K562 (cell line): ENCODE measurements around the gene PPP1R14B. TPM values are rescaled to one million over a fixed set of nuclear protein-coding genes. Genes with fewer than 3 reads are reported as not detected.

Experiments
- DEAF1 ChIP-seq: fragments of 450-650 bp; formaldehyde crosslinking; IDR thresholded peaks from 2 replicates; pipeline ENCODE4 v1.4.0; 2020; ENCODE audit warnings: mild to moderate bottlenecking, moderate library complexity
- ESRRA ChIP-seq: fragments of 450-650 bp; IDR thresholded peaks from 2 replicates; pipeline ENCODE4 v1.6.1; 2014; ENCODE audit warnings: low read depth, mild to moderate bottlenecking, moderate library complexity, borderline replicate concordance
- GTF3C2 ChIP-seq: IDR thresholded peaks from 3 replicates; pipeline ENCODE4 v1.6.1; 2011; ENCODE audit warnings: borderline replicate concordance, mild to moderate bottlenecking, moderate library complexity; ENCODE audit not compliant: insufficient read length; ENCODE audit errors: extremely low read depth
- HES1 ChIP-seq: fragments of 450-650 bp; IDR thresholded peaks from 2 replicates; pipeline ENCODE4 v1.6.1; 2016; ENCODE audit warnings: low read depth, mild to moderate bottlenecking, moderate library complexity
- MBD1 ChIP-seq: fragments of 250-450 bp; sonication (Bioruptor Pico); IDR thresholded peaks from 2 replicates; pipeline ENCODE4 v1.8.0; 2022; ENCODE audit warnings: inconsistent platforms
- MTF1 ChIP-seq: fragments of 250-450 bp; sonication (Bioruptor Pico); IDR thresholded peaks from 2 replicates; pipeline ENCODE4 v1.9.0; 2021; ENCODE audit warnings: moderate library complexity, mild to moderate bottlenecking, inconsistent platforms, borderline replicate concordance
- NCOR1 ChIP-seq: fragments of 450-650 bp; IDR thresholded peaks from 2 replicates; pipeline ENCODE4 v1.6.1; 2016; ENCODE audit warnings: mild to moderate bottlenecking, moderate library complexity
- WHSC1 ChIP-seq: IDR thresholded peaks from one replicate; pipeline ENCODE4 v1.6.1; 2012; ENCODE audit warnings: low read length, control low read depth, inconsistent platforms
- ZBTB8A ChIP-seq: fragments of 450-650 bp; IDR thresholded peaks from 2 replicates; pipeline ENCODE4 v1.6.1; 2018; ENCODE audit warnings: mild to moderate bottlenecking, moderate library complexity; ENCODE audit not compliant: partially characterized antibody
- ZNF217 ChIP-seq: sonication (generic); formaldehyde crosslinking; IDR thresholded peaks from 2 replicates; pipeline ENCODE4 v1.8.0; 2022; ENCODE audit warnings: mild to moderate bottlenecking, missing genetic modification reagents
- polyA plus RNA-seq, 8 experiments: library from polyadenylated mRNA; depleted of rRNA in 4 of 8; stranded (reverse) in 5 of 8; unstranded in 3 of 8; fragments of >200 nt; fragmentation: Nextera tagmentation in 2 of 8; fragmentation: Illumina TruSeq in 1 of 8; extraction: Ambion mirVana in 2 of 8; extraction: Trizol in 1 of 8; gene quantifications; 2 replicates each; pipeline versions ENCODE4 v1.2.1 to v1.2.3, GENCODE V29; 2011 to 2014; ENCODE audit warnings: inconsistent platforms in 1 of 8, missing spikeins in 1 of 8
- total RNA-seq, 7 experiments: library from RNA; depleted of rRNA in 6 of 7; stranded (reverse); fragments of >200 nt in 6 of 7; fragmentation: Illumina TruSeq in 2 of 7; extraction: Trizol in 2 of 7; gene quantifications; 2 replicates each; pipeline versions ENCODE4 v1.2.1 to v1.2.3, GENCODE V29; 2011 to 2021; ENCODE audit warnings: low replicate concordance in 1 of 7
- TF ChIP-seq, protein P1 (sequence below): fragments of 250-450 bp; sonication (Bioruptor Pico); IDR thresholded peaks from 2 replicates; pipeline ENCODE4 v1.5.0; 2020; ENCODE audit warnings: mild to moderate bottlenecking, borderline replicate concordance

PPP1R14B gene
- total and polyA plus RNA-seq, 9 of the 15 experiments (the other 6 are each of a cell fraction or from before 2014, with no cell fraction given), result 7.7 to 566 (median 212) TPM

DNA sequence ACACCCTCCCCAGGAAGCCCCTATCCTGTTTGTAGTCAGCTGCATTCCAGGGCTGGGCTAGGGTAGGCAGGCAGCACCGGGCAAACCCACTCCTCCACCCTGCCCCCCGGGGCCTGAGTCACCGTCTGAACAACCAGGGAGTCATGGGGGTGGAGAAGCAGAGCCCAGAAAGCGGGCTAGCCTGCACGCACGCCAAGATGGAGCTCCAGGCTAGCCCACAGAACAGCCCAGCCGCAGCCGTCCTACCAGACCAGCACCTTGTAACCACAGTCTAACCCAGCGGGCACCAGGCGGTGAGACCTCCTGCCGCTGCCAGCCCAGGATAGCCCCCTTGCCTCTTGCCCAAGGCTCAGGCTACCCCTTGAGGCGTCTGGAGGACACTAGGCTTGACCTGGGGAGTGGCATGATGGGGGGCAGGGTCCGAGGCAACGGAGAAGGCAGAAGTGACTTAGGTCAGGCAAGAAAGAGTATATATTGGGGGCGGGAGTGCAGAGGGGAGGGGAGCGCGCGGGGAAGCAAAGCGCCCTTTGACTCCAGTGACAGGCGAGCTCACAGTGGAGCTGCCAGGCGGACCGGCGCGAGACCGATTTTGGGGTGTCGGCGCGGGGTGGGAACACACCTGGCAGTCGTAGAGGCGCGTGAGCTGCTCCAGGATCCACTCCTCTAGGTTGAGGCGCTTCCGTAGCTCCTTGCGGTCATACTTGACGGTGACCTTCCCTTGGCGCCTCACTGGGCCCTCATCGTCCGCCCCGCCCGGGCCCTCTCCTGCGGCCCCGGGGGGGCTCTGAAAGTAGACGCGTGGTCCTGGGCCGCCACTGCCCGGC, 734 bp downstream of the PPP1R14B start (continued):
- TF ChIP-seq ZBTB8A, result no peak
- TF ChIP-seq MTF1 (CRISPR knock-in tag), result no peak
- no peak for TF ChIP-seq WHSC1
- no peak for TF ChIP-seq HES1
- no peak for TF ChIP-seq ZNF217
- TF ChIP-seq MBD1 (CRISPR knock-in tag), result no peak
- peak; percentile 11; the same call in 1 of the 2 replicates for TF ChIP-seq ESRRA
- TF ChIP-seq DEAF1 (CRISPR knock-in tag), result no peak
- TF ChIP-seq, protein P1, sequence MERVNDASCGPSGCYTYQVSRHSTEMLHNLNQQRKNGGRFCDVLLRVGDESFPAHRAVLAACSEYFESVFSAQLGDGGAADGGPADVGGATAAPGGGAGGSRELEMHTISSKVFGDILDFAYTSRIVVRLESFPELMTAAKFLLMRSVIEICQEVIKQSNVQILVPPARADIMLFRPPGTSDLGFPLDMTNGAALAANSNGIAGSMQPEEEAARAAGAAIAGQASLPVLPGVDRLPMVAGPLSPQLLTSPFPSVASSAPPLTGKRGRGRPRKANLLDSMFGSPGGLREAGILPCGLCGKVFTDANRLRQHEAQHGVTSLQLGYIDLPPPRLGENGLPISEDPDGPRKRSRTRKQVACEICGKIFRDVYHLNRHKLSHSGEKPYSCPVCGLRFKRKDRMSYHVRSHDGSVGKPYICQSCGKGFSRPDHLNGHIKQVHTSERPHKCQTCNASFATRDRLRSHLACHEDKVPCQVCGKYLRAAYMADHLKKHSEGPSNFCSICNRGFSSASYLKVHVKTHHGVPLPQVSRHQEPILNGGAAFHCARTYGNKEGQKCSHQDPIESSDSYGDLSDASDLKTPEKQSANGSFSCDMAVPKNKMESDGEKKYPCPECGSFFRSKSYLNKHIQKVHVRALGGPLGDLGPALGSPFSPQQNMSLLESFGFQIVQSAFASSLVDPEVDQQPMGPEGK (CRISPR knock-in tag), result no peak
- TF ChIP-seq NCOR1, result peak; percentile 45
- no peak for TF ChIP-seq GTF3C2
